Right lobe of liver (tissue), 4 donors: ENCODE data around the gene TVP23C.
"Not testable (repeated sequence)": the region's sequence is repeated elsewhere in the genome, so short reads cannot be mapped to it uniquely, and the experiment has no call there.

ENCODE experiments used
- POLR2A ChIP-seq: fragments of 450-650 bp; IDR thresholded peaks from one replicate; pipeline ENCODE4 v1.6.1; 2017; ENCODE audit warnings: antibody characterized with exemption, mild to moderate bottlenecking
- TF ChIP-seq, protein P1 (sequence below), 4 donors: fragments of 200-600 bp in 3 of 4; fragments of 450-650 bp in 1 of 4; IDR thresholded peaks; one replicate each; pipeline versions ENCODE4 v1.5.1 to v1.8.0; 2016 to 2022; ENCODE audit warnings: antibody characterized with exemption in 4 of 4, mild to moderate bottlenecking in 2 of 4
- donor health status: DM: no; HTN: no; CAD: no.
- donor health status: DM: no; HTN: no; CAD: no.
- donor health status: DM: no; HTN: yes; CAD: no.

DNA sequence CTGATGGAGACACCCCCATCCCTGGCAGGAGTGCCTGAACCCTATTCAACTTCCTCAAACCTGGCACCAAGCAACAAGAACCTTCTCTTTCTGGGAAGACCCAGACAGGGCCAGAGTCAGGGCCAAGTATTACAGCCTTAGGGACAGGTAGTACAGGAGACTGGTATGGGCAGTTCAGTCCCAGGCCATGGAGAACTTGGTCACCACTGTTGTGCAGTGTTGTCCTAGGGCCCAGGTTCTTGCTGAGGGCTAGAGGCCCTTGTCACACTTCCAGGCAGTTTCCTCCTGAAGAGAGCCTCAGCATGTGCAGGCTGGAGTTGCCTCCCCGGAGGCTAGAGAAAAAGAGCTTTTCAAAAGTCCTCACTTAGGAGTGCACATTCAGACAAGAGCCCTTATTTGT, 27.6 kb upstream of the TVP23C start:
- TF ChIP-seq, protein P1, sequence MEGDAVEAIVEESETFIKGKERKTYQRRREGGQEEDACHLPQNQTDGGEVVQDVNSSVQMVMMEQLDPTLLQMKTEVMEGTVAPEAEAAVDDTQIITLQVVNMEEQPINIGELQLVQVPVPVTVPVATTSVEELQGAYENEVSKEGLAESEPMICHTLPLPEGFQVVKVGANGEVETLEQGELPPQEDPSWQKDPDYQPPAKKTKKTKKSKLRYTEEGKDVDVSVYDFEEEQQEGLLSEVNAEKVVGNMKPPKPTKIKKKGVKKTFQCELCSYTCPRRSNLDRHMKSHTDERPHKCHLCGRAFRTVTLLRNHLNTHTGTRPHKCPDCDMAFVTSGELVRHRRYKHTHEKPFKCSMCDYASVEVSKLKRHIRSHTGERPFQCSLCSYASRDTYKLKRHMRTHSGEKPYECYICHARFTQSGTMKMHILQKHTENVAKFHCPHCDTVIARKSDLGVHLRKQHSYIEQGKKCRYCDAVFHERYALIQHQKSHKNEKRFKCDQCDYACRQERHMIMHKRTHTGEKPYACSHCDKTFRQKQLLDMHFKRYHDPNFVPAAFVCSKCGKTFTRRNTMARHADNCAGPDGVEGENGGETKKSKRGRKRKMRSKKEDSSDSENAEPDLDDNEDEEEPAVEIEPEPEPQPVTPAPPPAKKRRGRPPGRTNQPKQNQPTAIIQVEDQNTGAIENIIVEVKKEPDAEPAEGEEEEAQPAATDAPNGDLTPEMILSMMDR (IDR thresholded peaks at IDR 0.05), result not testable (repeated sequence)
- not testable (repeated sequence) for TF ChIP-seq POLR2A
